Cortex of kidney (tissue), 1 donor: Measurements from ENCODE around the gene EZR.

Source experiments
- DNase-seq: peaks from one replicate; lab custom pipeline; 2025; lab: John Stamatoyannopoulos, UW

EZR gene

DNA sequence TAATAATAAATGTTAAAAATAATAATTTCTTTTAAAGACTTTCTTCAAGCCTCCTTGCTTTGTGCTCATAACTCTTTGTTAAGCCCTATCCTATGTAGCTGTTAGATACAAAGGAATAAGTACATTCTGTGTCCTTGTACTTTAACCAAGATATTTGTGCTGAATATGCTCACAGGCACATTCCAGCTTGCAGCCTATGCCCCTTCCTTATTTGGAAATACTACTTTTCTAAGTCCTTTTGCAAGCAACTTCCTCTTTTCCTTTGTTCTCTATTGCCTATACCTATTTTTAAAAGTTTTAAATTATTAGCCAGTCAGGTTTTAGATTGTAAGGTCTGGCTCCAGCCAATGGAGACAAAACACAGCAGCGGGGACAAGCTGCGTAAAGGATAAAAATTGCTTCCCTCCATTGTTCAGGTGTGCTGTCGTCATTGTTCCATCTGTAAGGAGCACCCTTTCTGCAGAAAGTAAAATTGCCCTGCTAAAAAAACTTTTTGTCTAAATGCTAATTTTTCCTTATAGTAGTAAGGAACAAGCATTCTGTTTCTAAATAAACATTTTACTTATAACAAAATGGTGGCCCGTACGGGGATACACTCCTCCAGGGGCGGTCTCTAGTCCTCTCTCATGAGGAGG lies 89.1 kb downstream of the EZR start:
- no peak for DNase-seq

DNA sequence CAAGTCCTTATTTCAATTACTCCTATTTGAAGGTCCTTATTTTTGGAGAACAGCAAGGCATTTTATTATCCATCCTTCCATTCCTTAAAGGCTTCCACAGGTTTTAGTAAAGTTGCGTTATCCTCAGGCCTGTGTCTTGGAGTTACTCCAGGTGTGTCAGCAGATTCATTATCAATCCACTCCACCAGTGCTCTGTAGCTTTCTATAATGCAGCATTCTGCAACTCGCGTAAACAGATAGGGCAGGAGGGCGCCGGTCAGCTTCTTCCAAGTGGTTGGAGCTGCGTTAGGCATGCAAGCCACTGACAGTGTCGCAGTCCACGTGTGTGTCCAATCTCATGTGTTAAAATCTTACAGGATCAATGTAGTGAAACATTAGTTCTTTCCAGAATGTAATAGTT lies 93.5 kb downstream of the EZR start:
- DNase-seq, result no peak

DNA sequence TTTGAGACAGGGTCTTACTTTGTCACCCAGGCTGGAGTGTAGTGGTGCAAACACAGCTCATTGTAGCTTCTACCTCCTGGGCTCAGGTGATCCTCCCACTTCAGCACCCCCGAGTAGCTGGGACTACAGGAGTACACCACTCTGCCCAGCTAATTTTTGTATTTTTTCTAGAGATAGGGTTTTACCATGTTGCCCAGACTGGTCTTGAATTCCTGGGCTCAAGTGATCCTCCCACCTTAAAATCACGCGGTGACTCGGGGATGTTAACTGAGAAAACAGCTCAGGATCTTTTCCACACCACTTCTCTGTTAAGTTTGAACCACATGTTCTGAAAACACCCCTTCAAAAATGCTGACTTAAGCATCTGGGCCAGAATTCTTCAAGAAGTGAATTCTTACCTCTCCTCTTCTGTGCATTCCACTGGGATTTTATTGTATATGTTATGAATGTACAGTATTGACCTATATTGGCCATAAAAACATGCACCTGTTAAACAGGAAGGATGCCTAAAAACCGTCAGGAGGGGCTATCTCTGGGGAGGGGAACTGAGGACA lies 96.9 kb downstream of the EZR start:
- no peak for DNase-seq

DNA sequence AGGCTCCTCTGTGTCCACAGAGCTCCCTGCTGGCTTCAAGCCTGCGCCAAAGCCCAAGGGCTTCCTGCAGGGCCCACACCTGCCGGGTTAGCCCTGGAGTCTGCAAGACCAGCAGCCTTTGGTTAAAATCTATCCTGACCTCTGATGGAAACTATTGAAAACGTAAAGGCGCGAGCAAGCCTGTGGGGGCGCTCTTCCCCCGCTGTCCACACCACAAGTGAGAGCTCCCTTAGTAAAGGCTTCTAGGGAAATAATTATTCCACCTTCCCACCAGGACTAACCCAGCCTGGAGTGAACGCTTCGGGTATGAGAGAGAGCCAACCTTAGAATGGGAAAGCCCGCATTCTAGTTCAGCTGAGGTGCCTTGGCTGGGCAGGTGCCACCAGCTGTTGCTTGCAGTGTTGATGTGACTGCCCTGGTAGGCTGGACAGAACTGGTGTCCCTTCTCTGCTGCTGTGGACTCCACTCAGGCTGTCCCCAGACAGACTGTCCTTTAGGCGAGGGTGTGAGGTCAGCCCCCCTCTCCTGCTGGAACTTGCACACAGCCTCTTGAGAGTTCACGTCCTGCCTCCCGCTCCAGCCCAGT lies 100.6 kb downstream of the EZR start:
- no peak for DNase-seq

DNA sequence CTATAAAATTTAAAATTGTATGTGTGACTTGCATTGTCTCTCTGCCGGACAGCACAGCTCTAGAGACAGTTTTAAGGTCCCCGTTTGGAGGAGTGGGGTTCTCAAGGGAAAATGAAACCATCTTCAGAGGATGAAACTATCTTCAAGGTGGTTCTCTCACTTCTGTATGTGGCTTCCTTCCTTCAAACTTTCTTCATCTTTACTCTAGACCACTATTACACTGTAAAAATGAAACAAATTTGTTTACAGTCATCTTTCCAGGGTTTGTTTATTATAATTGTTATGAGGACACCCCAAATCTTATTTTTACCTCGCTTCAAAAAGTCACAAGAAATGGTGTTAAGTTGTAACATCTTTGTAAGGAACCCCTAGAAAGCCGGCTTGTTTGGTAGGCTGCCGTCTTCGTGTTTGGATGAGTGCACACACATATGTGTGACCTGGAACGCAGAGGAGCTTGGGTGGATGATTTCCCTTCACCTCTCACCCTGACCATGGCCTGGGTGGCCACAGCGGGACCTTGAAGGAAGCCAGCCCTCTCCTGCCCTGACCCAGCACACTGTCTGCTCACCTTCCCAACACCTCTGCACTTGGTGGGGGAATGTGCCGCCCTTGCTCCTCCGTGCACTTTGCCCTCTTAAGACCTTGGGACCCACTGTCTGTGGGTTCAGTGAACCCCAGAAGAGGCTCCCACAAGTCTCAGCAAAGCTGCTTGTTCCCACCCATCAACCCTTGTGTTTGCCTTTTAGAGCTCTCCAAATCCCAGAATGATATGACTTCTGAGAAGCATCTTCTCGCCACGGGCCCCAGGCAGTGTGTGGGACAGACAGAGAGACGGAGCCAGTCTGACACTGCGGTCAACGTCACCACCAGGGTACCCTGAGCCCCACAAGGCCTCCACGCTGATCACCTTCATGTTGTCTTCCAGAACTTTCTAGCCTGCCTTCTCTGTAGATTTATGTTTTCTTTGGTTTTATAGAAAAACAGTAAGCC lies 101.5 kb downstream of the EZR start:
- DNase-seq, result no peak
